MV-4-11 (cell line): Measurements from ENCODE around the gene VASN.
"Not testable (repeated sequence)": the region's sequence is repeated elsewhere in the genome, so short reads cannot be mapped to it uniquely, and the experiment has no call there.

ENCODE experiments used
- DNase-seq: peaks from one replicate; lab custom pipeline; 2025; lab: John Stamatoyannopoulos, UW

Gene VASN

GRCh38 chr16:4337540-4338088 is 34.0 kb upstream of the VASN start:
- DNase-seq: no peak

GRCh38 chr16:4338125-4338582 is 33.5 kb upstream of the VASN start:
- no peak for DNase-seq

GRCh38 chr16:4338712-4339299 is 32.8 kb upstream of the VASN start:
- no peak for DNase-seq

- DNase-seq: no peak
These were observed 32.2 kb upstream of the VASN start for GRCh38 chr16:4339455-4339854.

- no peak for DNase-seq
These were observed 31.7 kb upstream of the VASN start for GRCh38 chr16:4339909-4340308.

GRCh38 chr16:4340443-4340842 is 31.2 kb upstream of the VASN start:
- DNase-seq: no peak

GRCh38 chr16:4341250-4341649 is 30.4 kb upstream of the VASN start:
- DNase-seq: no peak

GRCh38 chr16:4342866-4343744 is 28.5 kb upstream of the VASN start:
- no peak for DNase-seq

- DNase-seq: not testable (repeated sequence)
These were observed 27.2 kb upstream of the VASN start for GRCh38 chr16:4344300-4344982.

- no peak for DNase-seq
These were observed 26.4 kb upstream of the VASN start for GRCh38 chr16:4344983-4345835.

GRCh38 chr16:4345836-4346781 is 25.5 kb upstream of the VASN start:
- peak; percentile 44 for DNase-seq

GRCh38 chr16:4347010-4347409 is 24.6 kb upstream of the VASN start:
- peak; percentile 88 for DNase-seq

GRCh38 chr16:4347765-4348509 is 23.7 kb upstream of the VASN start:
- peak; percentile 39 for DNase-seq

GRCh38 chr16:4349332-4349731 is 22.3 kb upstream of the VASN start:
- no peak for DNase-seq

GRCh38 chr16:4350365-4350786 is 21.3 kb upstream of the VASN start:
- DNase-seq: no peak

- peak; percentile 92 for DNase-seq
These were observed 20.6 kb upstream of the VASN start, which contains the start of gene PAM16 for GRCh38 chr16:4350787-4351659. PAM16 (minus strand) TSS chr16:4351321; CDS start chr16:4351234, 87 bp downstream.

- DNase-seq: no peak
These were observed 19.8 kb upstream of the VASN start for GRCh38 chr16:4351880-4352279.

GRCh38 chr16:4352843-4353242 is 18.8 kb upstream of the VASN start:
- peak; percentile 34 for DNase-seq

GRCh38 chr16:4353675-4354074 is 18.0 kb upstream of the VASN start:
- no peak for DNase-seq
